ENCODE data around the gene OCA2.

OCA2 gene

DNA sequence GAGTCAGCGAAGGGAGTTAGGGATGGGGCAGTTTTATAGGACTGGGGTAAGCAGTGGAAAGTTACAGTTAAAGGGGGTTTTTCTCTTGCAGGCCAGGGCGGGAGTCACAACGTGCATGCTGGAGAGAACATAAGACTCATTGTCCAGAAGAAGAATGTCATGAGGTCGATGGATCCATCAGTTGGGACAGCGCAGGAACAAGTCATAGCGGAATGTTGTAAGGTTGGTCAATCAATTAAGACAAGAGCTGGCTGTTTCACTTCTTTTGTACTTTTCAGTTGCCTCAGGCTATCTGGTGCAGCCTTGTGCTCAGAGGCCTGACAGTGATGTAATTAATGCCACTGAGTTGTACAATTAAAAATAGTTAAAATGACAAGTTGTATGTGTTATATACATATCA is 165.6 kb downstream of the OCA2 start:
- no peak for DNase-seq (ENCODE audit: low read depth, low spot score)
- no peaks in the 10 kb centered on the region for H3K4me1 ChIP-seq (ENCODE audit: insufficient read depth, insufficient read length)
- no peaks in the 10 kb centered on the region; the same call in 1 of the 2 replicates for H3K9me3 ChIP-seq (ENCODE audit: insufficient read depth, low read length)
- TF ChIP-seq YY1 (IDR thresholded peaks at IDR 0.05; ENCODE audit: insufficient read depth, insufficient read length) = no peak
- TF ChIP-seq ZNF274 (IDR thresholded peaks at IDR 0.05; ENCODE audit: low read depth, low read length) = no peak
- TF ChIP-seq SUZ12 (IDR thresholded peaks at IDR 0.05; ENCODE audit: extremely low read depth, insufficient read depth, insufficient read length) = no peak
- no peak overlapping the region for H3K4me3 ChIP-seq (ENCODE audit: insufficient read length, low read depth)
- no peaks in the 10 kb centered on the region for H3K36me3 ChIP-seq (ENCODE audit: insufficient read depth, insufficient read length, low read length)
- H3K27me3 ChIP-seq (ENCODE audit: insufficient read depth, insufficient read length) = no peaks in the 10 kb centered on the region
- no peak overlapping the region for H3K9ac ChIP-seq (ENCODE audit: insufficient read length, low read depth)

DNA sequence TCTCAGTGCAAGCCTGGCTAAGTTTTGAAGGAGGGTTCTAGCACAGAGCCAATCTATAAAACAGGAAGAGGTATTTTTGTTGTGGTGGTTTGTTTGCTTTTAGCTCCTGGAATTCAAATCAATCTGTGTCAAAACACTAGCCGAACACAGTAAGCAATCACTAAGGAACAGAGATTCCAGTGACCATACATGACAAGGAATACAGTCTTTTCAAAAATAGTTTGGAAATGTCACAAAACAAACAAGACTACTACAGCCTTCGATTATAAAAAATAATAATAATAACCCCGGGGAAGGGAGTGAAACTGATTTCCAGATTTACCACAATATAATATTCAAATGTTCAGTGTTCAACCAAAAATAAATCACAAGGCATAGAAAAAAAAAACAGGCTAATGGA is 166.5 kb downstream of the OCA2 start:
- TF ChIP-seq SUZ12 (IDR thresholded peaks at IDR 0.05; ENCODE audit: extremely low read depth, insufficient read depth, insufficient read length) (no peak), ZNF274 (IDR thresholded peaks at IDR 0.05; ENCODE audit: low read depth, low read length) (no peak), YY1 (IDR thresholded peaks at IDR 0.05; ENCODE audit: insufficient read depth, insufficient read length) (no peak)
- no peaks in the 10 kb centered on the region; the same call in 1 of the 2 replicates for H3K9me3 ChIP-seq (ENCODE audit: insufficient read depth, low read length)
- H3K9ac ChIP-seq (ENCODE audit: insufficient read length, low read depth) = no peak overlapping the region
- no peak overlapping the region for H3K4me3 ChIP-seq (ENCODE audit: insufficient read length, low read depth)
- no peaks in the 10 kb centered on the region for H3K4me1 ChIP-seq (ENCODE audit: insufficient read depth, insufficient read length)
- no peak for DNase-seq (ENCODE audit: low read depth, low spot score)
- no peaks in the 10 kb centered on the region for H3K36me3 ChIP-seq (ENCODE audit: insufficient read depth, insufficient read length, low read length)
- no peaks in the 10 kb centered on the region for H3K27me3 ChIP-seq (ENCODE audit: insufficient read depth, insufficient read length)

DNA sequence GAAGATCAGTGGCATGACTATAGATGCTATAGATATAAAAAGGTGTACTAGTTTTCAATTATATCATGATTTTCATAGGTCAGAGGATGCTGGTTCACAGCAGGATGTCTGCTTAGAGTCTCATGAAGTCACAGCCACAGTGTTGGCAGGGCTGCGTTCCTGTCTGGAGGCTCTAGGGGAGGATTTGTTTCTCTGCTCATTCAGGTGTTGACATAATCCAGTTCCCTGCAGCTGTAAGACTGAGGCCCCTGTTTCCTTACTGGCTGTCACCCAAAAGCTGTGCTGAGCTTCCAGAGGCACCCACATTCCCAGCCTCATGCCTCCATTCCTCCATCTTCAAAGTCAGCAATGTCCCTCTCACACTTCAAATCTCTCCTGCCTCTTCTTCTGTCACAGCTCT is 170.7 kb downstream of the OCA2 start:
- Histone ChIP-seq H3K9ac (ENCODE audit: insufficient read length, low read depth) (no peak overlapping the region), H3K4me1 (ENCODE audit: insufficient read depth, insufficient read length) (no peaks in the 10 kb centered on the region), H3K9me3 (ENCODE audit: insufficient read depth, low read length) (no peaks in the 10 kb centered on the region; the same call in 1 of the 2 replicates), H3K4me3 (ENCODE audit: insufficient read length, low read depth) (no peak overlapping the region), H3K36me3 (ENCODE audit: insufficient read depth, insufficient read length, low read length) (no peaks in the 10 kb centered on the region), H3K27me3 (ENCODE audit: insufficient read depth, insufficient read length) (no peaks in the 10 kb centered on the region)
- DNase-seq (ENCODE audit: low read depth, low spot score) = no peak
- no peak for TF ChIP-seq YY1 (IDR thresholded peaks at IDR 0.05; ENCODE audit: insufficient read depth, insufficient read length)
- TF ChIP-seq SUZ12 (IDR thresholded peaks at IDR 0.05; ENCODE audit: extremely low read depth, insufficient read depth, insufficient read length) = no peak
- TF ChIP-seq ZNF274 (IDR thresholded peaks at IDR 0.05; ENCODE audit: low read depth, low read length) = no peak

DNA sequence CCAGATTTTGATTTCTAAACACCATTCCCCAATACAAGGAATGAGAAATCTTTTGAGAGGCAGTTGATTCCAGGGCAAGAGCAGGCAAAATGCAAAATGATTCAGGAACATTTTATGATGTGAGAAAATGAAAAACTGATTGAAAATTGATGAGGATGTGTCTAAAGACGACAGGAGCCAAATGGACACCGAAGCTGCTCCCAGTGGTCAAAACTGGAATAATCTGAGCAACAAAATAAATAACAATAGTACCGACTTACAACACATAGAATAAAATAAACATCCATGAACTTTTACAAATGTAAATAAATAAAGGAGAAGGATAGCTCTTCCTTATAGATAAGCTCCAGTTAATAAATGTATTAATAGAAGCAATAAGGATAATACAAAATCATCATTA is 186.8 kb downstream of the OCA2 start:
- H3K4me3 ChIP-seq (ENCODE audit: insufficient read length, low read depth) = no peak overlapping the region
- no peak for DNase-seq (ENCODE audit: low read depth, low spot score)
- no peak overlapping the region for H3K9ac ChIP-seq (ENCODE audit: insufficient read length, low read depth)
- no peaks in the 10 kb centered on the region for H3K4me1 ChIP-seq (ENCODE audit: insufficient read depth, insufficient read length)
- TF ChIP-seq YY1 (IDR thresholded peaks at IDR 0.05; ENCODE audit: insufficient read depth, insufficient read length) (no peak), SUZ12 (IDR thresholded peaks at IDR 0.05; ENCODE audit: extremely low read depth, insufficient read depth, insufficient read length) (no peak)
- no peaks in the 10 kb centered on the region for H3K36me3 ChIP-seq (ENCODE audit: insufficient read depth, insufficient read length, low read length)
- H3K27me3 ChIP-seq (ENCODE audit: insufficient read depth, insufficient read length) = no peaks in the 10 kb centered on the region
- 0 out of 2 replicates have a peak, but pooled peaks cover 4% of the 10 kb centered on the region for H3K9me3 ChIP-seq (ENCODE audit: insufficient read depth, low read length)

DNA sequence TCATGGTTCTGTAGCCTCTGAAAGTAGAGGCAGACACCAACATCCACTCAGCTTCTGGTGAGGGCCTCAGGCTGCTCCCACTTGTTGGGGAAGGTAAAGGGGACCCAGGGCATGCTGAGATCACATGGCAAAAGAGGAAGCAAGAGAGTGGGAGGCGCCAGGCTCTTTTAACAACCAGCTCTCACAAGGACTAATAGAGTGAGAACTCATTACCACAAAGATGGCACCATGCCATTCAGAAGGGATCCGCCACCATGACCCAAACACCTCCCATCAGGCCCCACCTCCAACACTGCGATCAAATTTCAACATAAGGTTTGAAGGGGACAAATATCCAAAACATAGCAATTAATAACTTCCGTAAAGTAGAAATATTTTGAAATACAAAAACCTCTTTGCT is 192.3 kb downstream of the OCA2 start:
- Histone ChIP-seq H3K27me3 (ENCODE audit: insufficient read depth, insufficient read length) (no peaks in the 10 kb centered on the region), H3K9me3 (ENCODE audit: insufficient read depth, low read length) (0 out of 2 replicates have a peak, but pooled peaks cover 4% of the 10 kb centered on the region), H3K9ac (ENCODE audit: insufficient read length, low read depth) (no peak overlapping the region), H3K36me3 (ENCODE audit: insufficient read depth, insufficient read length, low read length) (no peaks in the 10 kb centered on the region), H3K4me3 (ENCODE audit: insufficient read length, low read depth) (no peak overlapping the region), H3K4me1 (ENCODE audit: insufficient read depth, insufficient read length) (no peaks in the 10 kb centered on the region)
- TF ChIP-seq SUZ12 (IDR thresholded peaks at IDR 0.05; ENCODE audit: extremely low read depth, insufficient read depth, insufficient read length) (no peak), YY1 (IDR thresholded peaks at IDR 0.05; ENCODE audit: insufficient read depth, insufficient read length) (no peak)
- no peak for DNase-seq (ENCODE audit: low read depth, low spot score)

DNA sequence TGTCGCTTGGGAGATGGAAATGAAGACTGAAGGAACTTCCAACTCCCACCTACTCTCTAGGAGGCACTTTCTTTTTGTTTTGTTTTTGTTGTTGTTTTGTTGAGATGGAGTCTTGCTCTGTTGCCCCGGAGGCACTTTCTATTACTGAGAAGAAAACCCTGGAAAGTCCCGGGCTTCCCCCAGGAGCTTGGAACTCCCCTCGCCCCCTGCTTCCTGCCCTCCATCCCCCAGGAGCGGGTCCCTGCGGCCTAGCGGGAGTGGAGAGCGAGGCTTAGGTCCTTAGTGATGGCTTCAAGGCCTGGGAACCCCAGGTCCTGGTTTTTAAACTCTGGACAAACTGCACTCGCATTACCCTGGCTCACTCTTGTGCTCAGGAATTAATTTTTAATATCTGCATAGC is 195.7 kb downstream of the OCA2 start:
- no peaks in the 10 kb centered on the region for H3K4me1 ChIP-seq (ENCODE audit: insufficient read depth, insufficient read length)
- no peak for TF ChIP-seq SUZ12 (IDR thresholded peaks at IDR 0.05; ENCODE audit: extremely low read depth, insufficient read depth, insufficient read length)
- TF ChIP-seq ZNF274 (IDR thresholded peaks at IDR 0.05; ENCODE audit: low read depth, low read length) = no peak
- TF ChIP-seq YY1 (IDR thresholded peaks at IDR 0.05; ENCODE audit: insufficient read depth, insufficient read length) = no peak

DNA sequence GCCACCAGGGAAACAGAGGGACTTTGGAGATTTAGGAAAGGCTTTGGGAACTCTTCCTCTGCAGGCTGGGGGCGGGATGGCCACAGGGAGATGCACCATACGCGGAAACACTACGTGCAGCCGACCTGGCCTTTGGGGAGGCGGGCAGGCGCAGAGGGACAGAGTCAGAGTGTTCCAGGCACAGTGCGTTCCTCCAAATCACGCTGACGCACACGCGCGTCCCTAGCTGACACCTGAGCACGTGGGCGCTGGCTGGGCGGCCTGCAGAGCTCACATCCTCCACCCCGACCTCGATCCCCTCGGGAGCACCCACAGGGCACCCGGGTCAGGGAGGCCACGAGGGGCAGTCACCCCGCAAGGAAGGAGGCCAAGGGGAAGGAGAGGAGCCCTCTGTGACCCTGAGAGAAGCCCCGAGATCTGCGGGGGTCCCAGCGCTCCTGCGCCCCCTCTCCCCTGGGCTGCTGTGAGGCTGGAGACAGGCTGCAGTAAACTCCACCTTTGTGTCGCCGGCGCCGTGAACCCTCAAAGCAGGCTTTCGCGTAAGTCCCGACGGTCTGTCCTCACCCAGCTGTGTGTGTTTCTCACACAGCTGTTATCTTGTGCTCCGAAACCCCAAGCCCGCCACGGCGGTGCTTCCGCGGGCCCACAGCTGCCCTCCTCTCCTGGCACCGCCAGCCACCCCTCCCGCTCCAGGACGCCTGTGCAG is 196.3 kb downstream of the OCA2 start:
- no peaks in the 10 kb centered on the region for H3K27me3 ChIP-seq (ENCODE audit: insufficient read depth, insufficient read length)

More for the DNA sequence above, 195.7 kb downstream of the OCA2 start:
- no peak overlapping the region for H3K9ac ChIP-seq (ENCODE audit: insufficient read length, low read depth)
- H3K9me3 ChIP-seq (ENCODE audit: insufficient read depth, low read length) = 0 out of 2 replicates have a peak, but pooled peaks cover 2% of the 10 kb centered on the region
- DNase-seq (ENCODE audit: low read depth, low spot score) = no peak
- H3K27me3 ChIP-seq (ENCODE audit: insufficient read depth, insufficient read length) = no peaks in the 10 kb centered on the region
- no peak overlapping the region for H3K4me3 ChIP-seq (ENCODE audit: insufficient read length, low read depth)
- H3K36me3 ChIP-seq (ENCODE audit: insufficient read depth, insufficient read length, low read length) = no peaks in the 10 kb centered on the region

More for the DNA sequence above, 196.3 kb downstream of the OCA2 start:
- Histone ChIP-seq H3K36me3 (ENCODE audit: insufficient read depth, insufficient read length, low read length) (no peaks in the 10 kb centered on the region), H3K4me1 (ENCODE audit: insufficient read depth, insufficient read length) (no peaks in the 10 kb centered on the region), H3K9ac (ENCODE audit: insufficient read length, low read depth) (no peak overlapping the region), H3K9me3 (ENCODE audit: insufficient read depth, low read length) (no peaks in the 10 kb centered on the region), H3K4me3 (ENCODE audit: insufficient read length, low read depth) (no peak overlapping the region)
- TF ChIP-seq ZNF274 (IDR thresholded peaks at IDR 0.05; ENCODE audit: low read depth, low read length) (no peak), SUZ12 (IDR thresholded peaks at IDR 0.05; ENCODE audit: extremely low read depth, insufficient read depth, insufficient read length) (no peak), YY1 (IDR thresholded peaks at IDR 0.05; ENCODE audit: insufficient read depth, insufficient read length) (no peak)
- no peak for DNase-seq (ENCODE audit: low read depth, low spot score)

Data from NT2/D1 (cell line).